Measurements from ENCODE around the gene XYLB.
"Not testable (repeated sequence)": the region's sequence is repeated elsewhere in the genome, so short reads cannot be mapped to it uniquely, and the experiment has no call there.

XYLB gene

DNA sequence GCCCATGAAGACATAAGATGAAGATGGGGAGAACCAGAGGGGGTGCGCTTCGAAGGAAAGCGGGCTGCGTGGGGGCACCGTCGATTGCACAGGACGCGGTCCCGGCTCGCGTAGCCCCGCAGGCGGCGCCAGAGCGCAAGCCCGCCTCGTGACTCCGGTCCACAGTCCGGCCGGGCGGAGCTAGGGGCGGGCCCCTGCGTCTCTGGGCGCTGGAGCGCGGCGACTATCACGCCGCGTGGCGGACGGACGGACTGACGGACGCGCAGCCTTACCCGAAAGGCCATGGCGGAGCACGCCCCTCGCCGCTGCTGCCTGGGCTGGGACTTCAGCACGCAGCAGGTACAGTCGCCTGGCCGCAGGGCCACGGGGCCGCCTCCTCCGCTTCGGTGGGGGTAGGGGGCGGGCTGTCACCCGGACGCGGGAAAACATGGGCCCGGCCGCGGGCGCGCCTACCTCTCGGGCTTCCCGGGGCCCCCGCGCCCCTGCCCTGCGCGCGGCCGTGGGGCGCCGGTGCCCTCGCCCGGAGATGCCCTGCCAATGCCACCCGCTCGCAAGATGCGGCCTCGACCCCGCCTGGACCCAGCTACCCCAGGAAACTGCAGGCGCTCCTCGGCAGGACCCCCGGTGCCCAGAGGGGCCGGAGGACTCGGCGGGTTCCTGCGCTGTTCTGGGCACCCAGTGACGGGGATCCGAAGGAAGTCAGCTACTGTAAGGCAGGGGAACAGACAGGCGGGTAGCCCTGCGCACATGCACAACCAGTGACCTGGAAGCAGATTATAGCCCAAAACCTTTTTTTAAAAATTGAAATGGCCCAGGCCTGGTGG is at the start of gene XYLB:
XYLB (plus strand) TSS at position 199 of the 824 bp plus-strand sequence; CDS start at position 283, 84 bp downstream.
- TF ChIP-seq, protein P1, sequence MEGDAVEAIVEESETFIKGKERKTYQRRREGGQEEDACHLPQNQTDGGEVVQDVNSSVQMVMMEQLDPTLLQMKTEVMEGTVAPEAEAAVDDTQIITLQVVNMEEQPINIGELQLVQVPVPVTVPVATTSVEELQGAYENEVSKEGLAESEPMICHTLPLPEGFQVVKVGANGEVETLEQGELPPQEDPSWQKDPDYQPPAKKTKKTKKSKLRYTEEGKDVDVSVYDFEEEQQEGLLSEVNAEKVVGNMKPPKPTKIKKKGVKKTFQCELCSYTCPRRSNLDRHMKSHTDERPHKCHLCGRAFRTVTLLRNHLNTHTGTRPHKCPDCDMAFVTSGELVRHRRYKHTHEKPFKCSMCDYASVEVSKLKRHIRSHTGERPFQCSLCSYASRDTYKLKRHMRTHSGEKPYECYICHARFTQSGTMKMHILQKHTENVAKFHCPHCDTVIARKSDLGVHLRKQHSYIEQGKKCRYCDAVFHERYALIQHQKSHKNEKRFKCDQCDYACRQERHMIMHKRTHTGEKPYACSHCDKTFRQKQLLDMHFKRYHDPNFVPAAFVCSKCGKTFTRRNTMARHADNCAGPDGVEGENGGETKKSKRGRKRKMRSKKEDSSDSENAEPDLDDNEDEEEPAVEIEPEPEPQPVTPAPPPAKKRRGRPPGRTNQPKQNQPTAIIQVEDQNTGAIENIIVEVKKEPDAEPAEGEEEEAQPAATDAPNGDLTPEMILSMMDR (conservative IDR thresholded peaks at IDR 0.05), result peak; percentile 91
- TF ChIP-seq ZFX (IDR thresholded peaks at IDR 0.05), result peak; percentile 73
- peak within 1 kb of the TSS; percentile 87 for H3K27ac ChIP-seq

DNA sequence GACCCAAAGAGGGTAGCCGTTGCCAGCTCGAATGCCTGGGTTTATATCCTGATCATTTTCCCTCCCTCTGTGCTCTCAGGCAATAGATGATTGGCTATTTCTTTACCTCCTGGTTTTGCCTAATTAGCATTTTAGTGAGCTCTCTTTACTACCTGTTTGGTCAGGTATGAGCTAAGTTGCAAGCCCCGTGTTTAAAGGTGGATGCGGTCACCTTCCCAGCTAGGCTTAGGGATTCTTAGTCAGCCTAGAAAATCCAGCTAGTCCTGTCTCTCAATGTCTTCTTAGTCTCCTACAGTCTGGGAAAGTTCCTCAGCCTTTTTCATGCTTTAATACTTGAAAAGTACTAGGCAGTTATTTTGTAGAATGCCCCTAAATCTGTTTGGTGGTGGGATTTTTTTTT is 49.5 kb upstream of the XYLB start:
- H3K27ac ChIP-seq, result not testable (repeated sequence)

DNA sequence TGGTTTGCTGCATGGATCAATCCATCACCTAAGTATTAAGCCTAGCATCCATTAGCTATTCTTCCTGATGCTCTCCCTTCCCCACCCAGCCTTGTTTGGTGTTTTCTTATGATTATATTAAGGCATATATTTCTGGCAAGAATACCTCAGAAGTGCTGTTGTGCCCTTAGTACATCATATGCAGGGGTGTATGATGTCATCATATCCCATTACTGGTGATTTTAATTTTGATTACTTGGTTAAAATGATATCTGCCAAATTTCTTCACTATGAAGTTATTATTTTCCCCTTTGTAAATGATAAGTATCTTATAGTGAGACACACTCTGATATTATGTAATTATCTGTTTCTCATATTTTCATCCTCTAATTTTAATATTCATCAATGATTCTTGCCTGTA is 49.0 kb upstream of the XYLB start:
- H3K27ac ChIP-seq, result no peak overlapping the region
- TF ChIP-seq ZFX (IDR thresholded peaks at IDR 0.05), result no peak
- TF ChIP-seq, protein P1 (conservative IDR thresholded peaks at IDR 0.05), result no peak

DNA sequence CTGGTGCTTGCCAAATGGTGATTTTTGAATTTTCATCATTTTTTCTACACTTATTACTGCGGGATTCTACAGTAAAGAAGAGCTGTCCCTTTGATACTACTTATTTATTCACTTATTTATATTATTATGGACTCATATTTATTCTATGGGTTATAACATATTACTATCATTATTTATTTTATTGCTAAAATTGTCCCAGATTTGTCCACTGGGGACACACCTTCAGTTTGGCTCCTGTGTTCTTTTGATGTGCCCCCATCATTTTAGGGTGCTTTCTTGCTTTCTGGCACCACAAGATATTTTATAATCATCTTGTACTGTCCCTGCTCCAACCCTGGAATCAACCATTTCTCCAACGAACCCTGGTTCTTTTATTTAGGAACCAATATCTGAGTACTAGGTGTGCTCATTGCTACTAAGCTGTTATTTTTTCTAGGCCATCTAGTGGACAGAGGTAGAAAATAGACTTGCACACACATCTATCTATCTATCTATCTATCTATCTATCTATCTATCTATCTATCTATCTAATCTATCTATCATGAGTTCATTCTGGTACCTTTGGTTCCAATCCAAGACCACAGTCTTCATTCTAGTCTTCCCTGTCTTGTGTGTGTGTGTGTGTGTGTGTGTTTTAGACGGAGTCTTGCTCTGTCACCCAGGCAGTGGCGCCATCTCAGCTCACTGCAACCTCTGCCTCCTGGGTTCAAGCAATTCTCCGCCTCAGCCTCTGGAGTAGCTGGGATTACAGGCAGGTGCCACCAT is 48.5 kb upstream of the XYLB start:
- TF ChIP-seq, protein P1 (conservative IDR thresholded peaks at IDR 0.05), result peak; percentile 76
- TF ChIP-seq ZFX (IDR thresholded peaks at IDR 0.05), result no peak
- H3K27ac ChIP-seq, result no peak overlapping the region

DNA sequence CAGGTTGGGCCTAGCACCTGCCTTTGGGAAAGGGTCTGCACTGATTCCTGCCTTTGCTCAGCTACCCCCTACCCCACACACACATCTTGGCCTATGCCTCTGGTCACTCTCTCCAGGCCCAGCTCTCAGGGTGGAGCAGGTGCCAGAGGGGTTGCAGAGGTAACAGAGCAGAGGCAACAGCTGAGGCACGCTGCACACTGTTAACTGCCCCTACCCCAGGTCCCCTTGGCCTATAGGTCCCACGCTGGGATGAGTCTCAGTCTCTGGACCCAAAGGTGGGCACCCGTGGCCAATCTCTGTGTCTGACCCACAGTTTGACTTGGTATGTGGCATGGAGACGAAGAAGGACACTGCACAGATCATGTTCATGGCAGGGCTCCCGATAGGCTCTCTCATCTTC is 39.6 kb upstream of the XYLB start:
- H3K27ac ChIP-seq, result no peak overlapping the region
- TF ChIP-seq ZFX (IDR thresholded peaks at IDR 0.05), result no peak
- TF ChIP-seq, protein P1 (conservative IDR thresholded peaks at IDR 0.05), result no peak

DNA sequence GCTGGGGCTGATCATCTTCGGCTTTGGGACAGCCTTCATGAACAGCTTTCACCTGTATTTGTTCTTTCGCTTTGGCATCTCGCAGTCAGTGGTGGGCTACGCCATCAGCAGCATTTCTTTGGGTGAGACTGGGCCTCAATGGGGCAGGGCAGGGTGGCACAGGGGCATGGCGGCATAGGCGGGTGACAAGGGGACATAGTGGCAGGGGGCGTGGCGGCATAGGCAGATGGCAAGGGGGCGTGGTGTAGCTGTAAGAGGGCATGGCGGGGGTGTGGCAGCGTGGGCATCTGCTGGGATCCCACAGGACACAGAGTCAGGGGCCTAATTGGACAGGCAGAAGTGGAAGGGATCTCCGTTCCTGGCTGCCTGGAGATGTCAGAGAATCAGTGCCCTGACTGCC is 39.0 kb upstream of the XYLB start:
- TF ChIP-seq, protein P1 (conservative IDR thresholded peaks at IDR 0.05), result no peak
- no peak overlapping the region for H3K27ac ChIP-seq

DNA sequence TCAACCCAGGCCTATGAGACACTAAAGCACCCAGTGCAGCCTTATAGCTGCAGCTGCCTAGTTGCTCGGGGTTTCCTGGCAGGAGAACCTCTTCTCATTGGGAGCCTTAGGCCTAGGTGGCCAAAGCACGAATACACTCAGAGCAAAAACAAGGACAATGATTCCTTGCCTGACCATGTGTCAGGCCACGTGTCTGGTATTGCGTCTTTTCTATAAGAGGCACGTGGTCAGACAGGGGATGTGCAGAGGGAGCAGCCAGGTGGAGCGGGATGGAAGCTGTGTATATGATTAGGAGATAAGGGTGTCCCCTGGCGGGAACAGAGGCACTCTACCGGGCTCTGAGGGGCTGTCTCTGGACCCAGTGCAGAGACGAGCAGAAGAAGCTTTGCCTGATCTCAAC is 38.1 kb upstream of the XYLB start:
- no peak for TF ChIP-seq ZFX (IDR thresholded peaks at IDR 0.05)
- TF ChIP-seq, protein P1 (conservative IDR thresholded peaks at IDR 0.05), result no peak
- H3K27ac ChIP-seq, result no peak overlapping the region

Data from C4-2B (cell line).